Hepatocyte (in vitro differentiated cells): ENCODE measurements around the gene SH3BP2.

ENCODE experiments used
- CTCF ChIP-seq: fragments of 200-600 bp; sonication (generic); IDR thresholded peaks from 2 replicates; pipeline ENCODE4 v1.5.1; 2016; ENCODE audit warnings: antibody characterized with exemption, mild to moderate bottlenecking; ENCODE audit not compliant: poor library complexity
- EZH2 ChIP-seq: fragments of 200-600 bp; sonication (generic); IDR thresholded peaks from 2 replicates; pipeline ENCODE4 v1.6.1; 2016; ENCODE audit warnings: antibody characterized with exemption, mild to moderate bottlenecking, borderline replicate concordance

- TF ChIP-seq CTCF (no peak), EZH2 (no peak)
Measured at GRCh38 chr4:2866891-2867290, 74.0 kb downstream of the SH3BP2 start.
